DMS 273 treated with DMSO at 0.1 percent for 48 hours (cell line): Measurements from ENCODE around the gene CORO1C.
"Not testable (repeated sequence)": the region's sequence is repeated elsewhere in the genome, so short reads cannot be mapped to it uniquely, and the experiment has no call there.

Source experiments
- DNase-seq: peaks from one replicate; lab custom pipeline; 2025; lab: John Stamatoyannopoulos, UW

CORO1C gene

DNA sequence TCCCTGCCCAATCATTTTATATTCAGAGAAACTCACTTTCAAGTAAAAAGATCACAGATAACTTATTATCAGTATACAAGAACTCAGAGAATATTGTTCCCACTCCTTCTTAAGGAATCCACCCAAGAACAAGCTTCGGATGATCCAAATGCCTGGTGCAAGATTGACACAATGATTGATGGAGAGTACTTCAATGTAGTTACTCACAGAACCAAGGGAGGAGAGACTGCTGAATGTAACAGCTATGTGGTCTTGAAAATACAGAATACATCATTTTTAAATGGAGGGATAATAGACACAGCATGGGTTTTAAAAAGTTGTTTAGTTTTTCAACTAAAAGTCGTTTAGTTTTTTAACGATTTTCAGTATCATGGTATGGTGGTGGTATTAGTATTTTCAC is 59.3 kb downstream of the CORO1C start:
- DNase-seq = no peak

- no peak for DNase-seq
These were observed 60.2 kb downstream of the CORO1C start for GRCh38 chr12:108671110-108671509.

DNA sequence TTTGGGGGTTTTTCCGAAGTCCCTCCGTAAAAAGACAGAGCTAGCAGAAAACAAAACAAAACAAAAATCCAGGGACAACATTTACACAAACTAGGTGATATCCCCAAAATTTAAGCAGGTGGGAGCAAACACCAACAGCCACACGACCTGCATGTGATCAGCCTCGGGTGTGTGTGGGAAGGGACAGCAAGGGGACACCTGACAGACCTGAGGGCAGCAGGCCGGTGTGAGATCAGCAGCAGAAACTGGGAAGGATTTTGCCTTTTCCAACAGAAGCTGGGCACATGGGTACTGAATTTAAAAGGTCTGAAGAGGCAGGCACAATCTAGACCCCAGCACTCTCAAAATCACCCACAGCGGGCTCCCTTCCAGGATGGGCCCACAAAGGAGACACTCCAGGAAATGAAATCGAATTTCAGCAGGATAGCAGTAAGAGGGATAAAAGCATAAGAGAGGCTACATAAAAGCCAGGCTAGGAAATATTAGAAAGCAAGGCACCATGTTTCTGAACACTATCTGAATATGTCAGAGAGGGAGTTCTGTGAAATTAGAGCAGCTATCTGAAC is 61.2 kb downstream of the CORO1C start:
- no peak for DNase-seq

- no peak for DNase-seq
These were observed 62.8 kb downstream of the CORO1C start for GRCh38 chr12:108668542-108668941.

- no peak for DNase-seq
These were observed 63.3 kb downstream of the CORO1C start for GRCh38 chr12:108668063-108668462.

GRCh38 chr12:108667349-108667748 is 64.0 kb downstream of the CORO1C start:
- DNase-seq = no peak

- DNase-seq = no peak
These were observed 64.9 kb downstream of the CORO1C start for GRCh38 chr12:108666401-108666881.

DNA sequence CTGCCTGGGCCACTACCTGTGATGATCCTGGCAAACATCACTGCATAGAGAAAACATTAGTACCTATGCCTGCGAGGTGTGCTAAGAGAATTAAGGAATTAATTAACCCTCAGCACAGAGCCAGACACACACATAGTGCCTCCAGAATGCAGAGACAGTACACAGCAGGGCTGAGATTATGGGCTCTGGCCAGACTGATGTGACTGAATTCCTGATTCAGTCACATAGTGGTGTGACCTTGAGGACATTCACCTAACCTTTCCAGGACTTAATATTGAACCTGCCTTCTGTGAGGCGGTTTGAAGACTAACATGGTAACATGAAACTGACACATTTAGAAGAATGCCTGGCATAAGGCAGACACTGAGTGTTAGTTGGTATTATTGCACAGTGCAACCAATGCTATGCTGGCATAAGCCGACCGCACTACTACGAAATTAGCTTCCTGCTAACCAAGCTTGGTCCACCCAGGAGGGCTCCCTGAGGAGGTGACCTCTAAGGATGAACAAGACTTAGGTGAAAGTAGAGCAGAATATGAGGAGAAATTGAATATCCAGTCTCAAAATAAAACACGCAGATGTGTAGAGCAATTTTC is 65.6 kb downstream of the CORO1C start:
- no peak for DNase-seq

DNA sequence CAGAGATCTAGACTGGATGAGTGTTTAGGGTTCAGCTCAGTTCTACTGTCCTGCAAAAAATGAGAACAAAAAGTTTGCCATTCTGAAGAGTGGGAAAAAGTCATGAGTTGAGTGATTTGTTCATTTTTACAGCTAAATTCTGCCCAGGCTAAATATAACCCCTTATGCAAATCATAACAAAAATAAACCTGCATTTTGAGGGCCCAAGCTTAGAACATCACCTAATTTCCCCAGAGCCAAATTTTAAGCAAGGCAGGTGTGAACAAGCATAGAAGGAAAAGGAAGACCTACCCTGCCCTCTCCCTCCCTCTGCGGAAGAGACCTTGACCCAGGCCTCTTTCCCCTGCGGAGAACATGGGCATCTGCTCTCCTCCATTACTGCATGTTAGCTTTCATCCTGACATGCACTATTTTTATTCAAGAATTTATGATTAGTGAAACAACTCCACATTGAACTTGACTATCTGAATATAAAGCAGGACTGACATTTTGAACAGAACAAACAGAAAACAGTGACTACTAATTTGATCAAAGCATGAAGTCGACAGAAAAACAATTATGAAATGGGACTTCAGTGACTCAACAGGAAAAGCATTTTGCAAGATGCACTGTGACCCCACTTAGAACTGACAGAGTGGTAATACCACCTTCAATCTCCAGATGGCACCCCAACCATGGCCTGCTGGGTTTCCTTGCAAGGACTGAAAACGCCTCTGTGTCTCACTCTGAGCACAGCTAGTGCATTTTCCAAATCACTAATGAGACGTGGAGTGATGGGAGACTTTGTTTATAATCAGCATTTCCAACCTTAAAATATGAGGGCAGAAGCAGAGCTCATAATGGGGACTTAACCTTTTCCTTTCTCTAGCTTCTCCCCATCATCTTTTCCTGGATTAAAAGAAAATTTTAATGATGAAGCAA is 66.7 kb downstream of the CORO1C start:
- peak; percentile 23 for DNase-seq

DNA sequence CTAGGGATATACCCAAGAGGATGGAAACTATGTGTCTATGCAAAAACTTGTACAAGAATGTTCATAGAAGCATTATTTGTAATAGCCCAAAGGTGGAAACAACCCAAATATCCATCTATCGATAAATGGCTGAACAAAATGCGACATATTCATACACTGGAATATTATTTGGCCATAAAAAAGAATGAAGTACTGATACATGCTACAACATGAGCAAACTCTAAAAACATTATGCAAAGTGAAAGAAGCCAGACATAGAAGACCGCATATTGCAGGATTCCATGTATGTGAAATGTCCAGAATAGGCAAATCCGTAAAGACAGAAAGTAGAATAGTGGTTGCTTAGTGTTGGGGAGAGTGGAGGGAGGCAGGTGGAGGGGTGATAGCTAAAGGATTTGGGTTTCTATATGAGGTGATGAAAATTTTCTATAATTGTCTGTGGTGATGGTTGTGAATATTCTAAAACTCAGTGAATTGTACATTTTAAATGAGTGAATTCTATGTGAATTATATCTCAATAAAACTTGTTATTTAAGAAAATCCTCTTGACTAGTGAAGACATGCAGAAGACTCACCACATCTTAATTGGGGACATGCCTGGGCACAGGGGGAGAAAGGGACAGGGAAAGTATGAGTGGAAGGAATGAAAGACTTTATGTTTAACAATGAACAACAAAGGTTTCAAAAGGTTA is 67.8 kb downstream of the CORO1C start:
- DNase-seq = no peak

GRCh38 chr12:108658115-108658514 is 73.2 kb downstream of the CORO1C start:
- DNase-seq = not testable (repeated sequence)

DNA sequence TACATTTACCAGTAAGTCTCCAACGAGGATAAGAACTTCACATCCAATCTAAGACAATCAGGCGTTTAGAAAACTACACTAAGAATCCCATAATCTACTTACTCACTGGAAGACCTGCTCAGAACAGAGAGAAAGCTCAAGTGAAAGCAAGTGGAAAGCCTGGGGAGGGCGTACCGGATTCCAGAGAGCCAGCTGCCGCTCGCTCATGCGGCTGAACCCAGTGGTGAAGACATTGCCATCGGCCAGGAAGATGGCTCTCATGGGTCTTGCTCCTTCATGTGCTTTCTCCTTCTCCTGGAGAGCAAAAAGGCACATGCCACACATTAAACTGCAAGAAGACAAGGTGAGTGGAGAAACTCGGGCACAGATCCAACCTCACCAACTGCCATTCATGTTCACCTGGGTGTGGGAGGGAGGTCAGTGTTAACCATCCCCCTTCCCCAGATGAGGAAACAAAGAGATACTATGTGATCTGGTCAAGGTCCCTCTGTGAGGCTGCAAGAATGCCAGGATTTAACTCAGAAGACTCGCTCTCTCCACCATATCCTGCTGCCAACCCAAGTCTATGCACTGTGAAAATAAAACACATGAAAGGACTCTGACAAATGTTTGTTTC is 74.1 kb downstream of the CORO1C start:
- no peak for DNase-seq

GRCh38 chr12:108656247-108656646 is 75.1 kb downstream of the CORO1C start:
- DNase-seq = not testable (repeated sequence)

DNA sequence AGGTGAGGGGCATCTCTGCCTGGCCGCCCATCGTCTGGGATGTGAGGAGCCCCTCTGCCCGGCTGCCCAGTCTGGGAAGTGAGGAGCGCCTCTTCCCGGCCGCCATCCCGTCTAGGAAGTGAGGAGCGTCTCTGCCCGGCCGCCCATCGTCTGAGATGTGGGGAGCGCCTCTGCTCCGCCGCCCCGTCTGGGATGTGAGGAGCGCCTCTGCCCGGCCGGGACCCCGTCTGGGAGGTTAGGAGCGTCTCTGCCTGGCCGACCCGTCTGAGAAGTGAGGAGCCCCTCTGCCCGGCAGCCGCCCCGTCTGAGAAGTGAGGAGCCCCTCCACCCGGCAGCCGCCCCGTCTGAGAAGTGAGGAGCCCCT is 75.5 kb downstream of the CORO1C start:
- not testable (repeated sequence) for DNase-seq

GRCh38 chr12:108654622-108655021 is 76.7 kb downstream of the CORO1C start:
- DNase-seq = not testable (repeated sequence)

DNA sequence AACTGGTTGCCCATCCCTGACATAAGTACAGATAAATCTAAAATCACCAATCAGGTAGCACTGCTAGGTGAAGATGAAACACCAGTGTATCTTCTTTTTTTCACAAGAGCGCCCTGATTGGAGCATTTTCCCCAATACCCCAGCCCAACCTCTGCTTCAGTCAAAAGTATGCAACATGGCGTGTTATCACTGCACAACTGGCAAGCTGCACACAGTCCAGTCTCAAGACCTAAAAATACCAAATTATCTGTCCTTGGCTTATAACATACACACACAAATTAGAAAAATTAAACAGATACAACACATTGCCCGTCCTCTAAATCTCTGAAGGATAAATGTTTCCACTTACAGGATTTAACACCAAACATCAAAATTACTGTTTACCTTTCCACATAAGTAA is 77.4 kb downstream of the CORO1C start:
- no peak for DNase-seq

DNA sequence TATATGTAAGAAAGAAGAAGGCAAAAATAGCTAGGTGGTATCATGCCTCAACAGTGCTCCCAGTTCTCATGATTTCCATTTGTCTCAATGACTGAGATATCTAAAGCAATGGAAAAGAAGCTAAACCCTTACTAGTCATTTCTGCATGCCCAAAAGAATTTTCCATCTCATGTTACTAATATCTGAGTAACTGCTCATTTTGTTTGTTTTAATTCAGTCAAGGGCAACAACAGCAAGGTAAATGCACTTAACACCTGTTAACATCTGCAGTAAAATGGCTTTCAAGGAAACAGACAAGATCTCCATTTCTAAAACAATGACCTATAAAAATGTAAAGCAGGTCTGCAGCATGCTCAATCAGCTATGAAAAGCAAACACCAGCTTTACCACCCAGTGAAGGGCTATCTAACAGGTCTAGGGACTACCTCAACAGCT is 78.2 kb downstream of the CORO1C start:
- no peak for DNase-seq

- DNase-seq = no peak
These were observed 81.2 kb downstream of the CORO1C start for GRCh38 chr12:108650083-108650482.

DNA sequence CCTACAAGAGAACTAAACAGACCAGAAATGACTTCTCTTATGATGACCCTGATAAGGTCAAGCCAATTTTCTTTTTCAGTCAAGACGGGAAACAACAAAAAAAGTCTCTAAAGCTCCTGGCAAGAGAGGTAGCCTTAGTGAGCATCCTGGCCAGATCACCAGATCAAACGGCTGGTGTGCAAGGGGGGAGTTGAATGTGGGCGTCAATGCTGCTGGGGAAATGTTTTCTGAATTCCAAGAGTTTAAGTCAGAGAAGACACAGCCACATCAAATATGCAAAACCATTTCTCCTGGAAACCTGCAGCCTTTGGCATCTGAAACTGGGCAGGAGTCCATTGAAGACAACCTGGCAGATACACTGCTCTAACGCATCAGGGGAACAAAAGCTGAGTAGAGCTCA is 81.6 kb downstream of the CORO1C start:
- DNase-seq = no peak

GRCh38 chr12:108649126-108649525 is 82.2 kb downstream of the CORO1C start:
- no peak for DNase-seq

GRCh38 chr12:108648371-108648770 is 82.9 kb downstream of the CORO1C start:
- DNase-seq = no peak
